Measurements from ENCODE around the gene SMTNL1.

SMTNL1 gene

DNA sequence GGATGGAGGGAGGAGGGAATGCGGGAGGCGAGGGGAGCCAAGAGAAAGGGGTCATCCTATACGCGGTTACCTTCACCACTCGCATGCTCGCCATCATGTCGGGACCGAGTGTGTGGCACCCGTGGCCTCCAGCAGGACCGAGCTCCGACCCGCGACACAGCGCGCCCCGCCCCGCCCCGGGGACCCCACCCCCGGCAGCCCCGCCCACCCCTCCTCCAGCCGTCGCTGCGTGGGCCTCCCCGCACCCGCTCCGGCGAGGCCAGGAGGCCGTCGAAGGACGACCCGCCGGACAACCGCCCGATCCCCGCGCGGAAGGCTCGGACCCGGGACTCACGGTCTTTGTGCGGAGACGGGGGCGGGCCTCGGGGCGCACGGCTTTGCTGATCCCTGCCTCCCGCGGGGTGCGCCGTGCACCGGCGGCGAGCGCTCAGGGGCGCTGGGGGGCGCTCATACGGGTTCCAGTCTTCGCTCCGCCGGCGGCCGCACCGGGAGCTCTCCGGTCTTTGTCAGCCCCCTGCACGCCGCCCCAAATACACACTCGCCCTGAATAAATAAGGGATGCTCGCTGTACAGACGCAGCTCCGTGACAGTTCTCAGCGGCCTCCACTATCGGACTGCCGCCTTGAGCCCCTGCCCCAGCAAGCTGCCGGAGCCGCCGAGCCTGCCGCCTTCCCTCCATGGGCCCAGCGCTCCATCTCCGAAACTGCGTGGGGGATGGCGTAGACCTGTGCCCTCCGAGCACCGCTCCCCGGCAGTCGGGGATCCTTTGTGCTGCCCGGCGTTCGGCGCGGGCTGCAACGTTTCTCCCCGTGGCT lies 30.3 kb downstream of the SMTNL1 start, which contains the start of gene UBE2L6:
Gene UBE2L6 (minus strand): TSS at position 158 of the 815 bp plus-strand sequence. CDS start 61 bp downstream, at position 97.
- Mint-ChIP-seq H3K9me3 (no peaks in the 10 kb centered on the region), H3K4me3 (peak within 1 kb of the TSS; percentile 91), H3K27ac (peak within 1 kb of the TSS; percentile 82), H3K4me1 (ENCODE audit: low read depth) (peaks cover 68% of the 10 kb centered on the region), H3K27me3 (no peaks in the 10 kb centered on the region), H3K36me3 (ENCODE audit: low read depth) (peaks cover 28% of the 10 kb centered on the region)
- intact Hi-C loops (cut with micrococcal nuclease), result loop anchor here (1.0 to 2.0 kb wide), 2 partner anchors 37 to 74 kb away; partner anchors contain the start of gene TIMM10

DNA sequence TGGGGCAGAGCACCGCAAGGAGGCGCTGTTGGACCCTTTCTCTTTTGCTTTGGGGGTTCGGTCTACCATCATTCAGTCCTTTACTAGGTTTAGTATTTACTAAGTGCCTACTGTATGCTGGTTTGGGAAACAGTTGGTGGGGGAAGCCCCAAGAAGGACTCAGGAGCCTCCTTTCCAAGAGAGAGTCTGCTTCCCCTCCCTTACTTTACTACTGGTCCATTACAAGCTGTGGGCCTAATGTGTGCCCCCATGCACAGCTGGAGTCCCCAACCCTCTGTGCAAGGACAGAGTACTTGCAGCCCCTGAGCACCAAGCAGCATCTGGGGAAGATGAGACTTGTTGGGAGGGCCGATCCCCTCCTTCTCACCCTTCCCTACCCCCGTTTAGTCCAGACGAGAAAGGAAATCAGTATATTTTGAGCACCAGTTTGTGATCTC lies 31.0 kb downstream of the SMTNL1 start:
- peak overlapping the region; percentile 91 for H3K4me3 Mint-ChIP-seq
- H3K4me1 Mint-ChIP-seq (ENCODE audit: low read depth), result peaks cover 66% of the 10 kb centered on the region
- H3K36me3 Mint-ChIP-seq (ENCODE audit: low read depth), result peaks cover 22% of the 10 kb centered on the region
- H3K27me3 Mint-ChIP-seq, result no peaks in the 10 kb centered on the region
- H3K9me3 Mint-ChIP-seq, result no peaks in the 10 kb centered on the region
- H3K27ac Mint-ChIP-seq, result peak overlapping the region; percentile 82
- intact Hi-C loops (cut with micrococcal nuclease), result loop anchor here (1.0 kb wide), 1 partner anchor 73 kb away; no protein-coding TSS in a partner anchor

DNA sequence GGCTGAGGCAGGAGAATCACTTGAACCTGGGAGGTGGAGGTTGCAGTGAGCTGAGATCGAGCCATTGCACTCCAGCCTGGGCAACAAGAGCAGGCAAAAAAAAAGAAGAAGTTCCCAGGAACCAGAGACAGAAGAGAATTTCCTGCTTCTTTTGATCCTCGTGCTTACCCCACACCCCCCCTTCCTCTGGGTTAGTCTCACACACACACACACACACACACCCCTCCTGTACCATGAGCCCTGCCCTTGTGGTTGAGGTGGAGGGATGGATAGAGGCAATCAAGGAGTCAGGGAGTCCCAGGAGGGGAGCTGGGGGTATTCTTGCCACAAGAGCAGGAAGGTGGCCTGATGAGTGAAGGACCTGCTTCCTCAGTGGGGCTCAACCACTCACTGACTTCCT lies 34.2 kb downstream of the SMTNL1 start:
- Mint-ChIP-seq H3K4me3 (peak overlapping the region; percentile 53), H3K27ac (peak overlapping the region; percentile 65), H3K36me3 (ENCODE audit: low read depth) (peaks cover 13% of the 10 kb centered on the region), H3K9me3 (no peaks in the 10 kb centered on the region), H3K4me1 (ENCODE audit: low read depth) (peaks cover 48% of the 10 kb centered on the region), H3K27me3 (peaks cover 2% of the 10 kb centered on the region)
- intact Hi-C loops (cut with micrococcal nuclease), result no loop called here

DNA sequence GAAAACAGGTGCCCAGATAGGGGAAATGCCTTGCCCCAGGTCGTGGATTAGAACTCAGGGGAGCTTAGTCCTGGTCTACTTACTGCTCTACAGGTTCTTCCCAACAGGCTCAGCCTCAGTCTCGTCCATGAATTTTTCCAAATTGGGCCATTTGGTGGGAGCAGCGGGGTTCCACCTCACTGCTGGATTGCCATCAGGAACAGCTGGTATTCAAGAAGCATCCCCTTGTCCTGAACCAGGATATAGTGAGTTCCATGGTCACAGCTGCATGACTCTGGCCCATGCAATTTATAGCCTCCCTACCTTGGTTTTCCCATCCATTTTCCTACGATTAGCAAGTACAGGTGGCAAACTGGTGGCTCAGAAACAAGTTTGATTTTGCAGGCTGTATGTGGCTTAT lies 36.7 kb downstream of the SMTNL1 start:
- Mint-ChIP-seq H3K27me3 (peaks cover 2% of the 10 kb centered on the region), H3K9me3 (no peaks in the 10 kb centered on the region), H3K4me3 (no peak overlapping the region), H3K4me1 (ENCODE audit: low read depth) (peaks cover 30% of the 10 kb centered on the region), H3K27ac (no peak overlapping the region), H3K36me3 (ENCODE audit: low read depth) (no peaks in the 10 kb centered on the region)
- intact Hi-C loops (cut with micrococcal nuclease), result no loop called here

DNA sequence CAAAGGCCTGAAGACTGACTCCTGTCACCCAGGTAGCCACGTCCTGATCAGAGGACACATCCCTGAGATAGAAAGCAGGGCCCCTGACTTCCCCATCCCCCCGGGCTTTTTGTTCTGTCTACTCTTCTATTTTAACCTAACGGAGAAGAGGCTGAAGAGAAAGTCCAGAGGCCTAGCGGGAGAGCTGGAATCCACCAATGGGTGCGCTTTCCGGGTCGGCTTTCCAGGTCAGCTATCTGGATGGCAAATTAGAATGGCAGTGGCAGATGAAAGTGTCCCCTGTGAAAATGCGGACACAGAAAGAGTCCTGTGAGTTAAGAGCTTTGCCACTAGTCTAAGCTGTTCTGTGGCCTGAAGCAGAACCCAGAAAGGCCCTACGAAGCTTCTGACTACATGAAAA lies 46.9 kb downstream of the SMTNL1 start:
- peaks cover 20% of the 10 kb centered on the region for H3K4me1 Mint-ChIP-seq (ENCODE audit: low read depth)
- H3K4me3 Mint-ChIP-seq, result no peak overlapping the region
- H3K27ac Mint-ChIP-seq, result no peak overlapping the region
- no peaks in the 10 kb centered on the region for H3K9me3 Mint-ChIP-seq
- H3K36me3 Mint-ChIP-seq (ENCODE audit: low read depth), result no peaks in the 10 kb centered on the region
- intact Hi-C loops (cut with micrococcal nuclease), result no loop called here
- H3K27me3 Mint-ChIP-seq, result no peaks in the 10 kb centered on the region

DNA sequence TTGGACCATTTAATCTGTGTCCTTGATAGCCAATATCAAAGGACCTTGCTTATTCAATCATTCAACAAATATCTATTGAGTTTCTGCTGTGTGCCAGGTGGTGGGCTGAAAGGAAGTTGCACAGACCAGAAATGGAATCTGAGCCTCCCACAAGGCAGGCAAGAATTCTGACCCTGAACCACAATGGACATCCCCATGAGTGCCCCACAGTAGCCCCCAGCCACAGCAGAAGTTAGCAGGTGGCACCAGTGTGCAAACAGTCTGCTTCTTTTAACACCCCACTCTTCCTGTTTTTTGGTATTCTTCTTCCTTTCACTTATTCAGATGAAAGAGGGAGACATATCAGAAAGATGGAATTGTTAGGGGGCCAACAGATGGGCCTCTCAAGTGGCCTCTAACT lies 47.9 kb downstream of the SMTNL1 start:
- H3K4me1 Mint-ChIP-seq (ENCODE audit: low read depth), result peaks cover 20% of the 10 kb centered on the region
- H3K27ac Mint-ChIP-seq, result no peak overlapping the region
- no peaks in the 10 kb centered on the region for H3K9me3 Mint-ChIP-seq
- intact Hi-C loops (cut with micrococcal nuclease), result no loop called here
- H3K4me3 Mint-ChIP-seq, result no peak overlapping the region
- no peaks in the 10 kb centered on the region for H3K36me3 Mint-ChIP-seq (ENCODE audit: low read depth)
- no peaks in the 10 kb centered on the region for H3K27me3 Mint-ChIP-seq

DNA sequence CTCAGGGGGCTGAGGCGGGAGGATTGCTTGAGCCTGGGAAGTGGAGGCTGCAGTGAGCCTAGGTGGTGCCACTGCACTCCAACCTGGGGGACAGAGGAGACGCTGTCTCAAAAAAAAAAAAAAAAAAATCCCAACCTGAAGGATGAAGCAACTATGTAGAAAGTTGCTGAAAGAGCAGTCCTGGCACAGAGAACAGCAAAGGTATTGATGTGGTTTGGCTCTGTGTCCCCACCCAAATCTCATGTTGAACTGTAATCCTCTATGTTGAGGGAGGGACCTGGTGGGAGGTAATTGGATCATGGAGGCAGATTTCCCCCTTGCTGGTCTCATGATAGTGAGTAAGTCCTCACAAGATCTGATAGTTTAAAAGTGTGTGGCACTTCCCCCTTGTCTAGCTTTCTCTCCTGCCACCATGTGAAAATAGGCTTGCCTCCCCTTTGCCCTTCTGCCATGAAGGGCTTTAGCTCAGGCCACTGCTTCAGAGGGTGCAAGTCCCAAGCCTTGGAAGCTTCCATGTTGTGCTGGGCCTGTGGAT lies 49.4 kb downstream of the SMTNL1 start:
- Mint-ChIP-seq H3K27ac (no peak overlapping the region), H3K36me3 (ENCODE audit: low read depth) (no peaks in the 10 kb centered on the region), H3K4me1 (ENCODE audit: low read depth) (peaks cover 20% of the 10 kb centered on the region), H3K9me3 (no peaks in the 10 kb centered on the region), H3K4me3 (no peak overlapping the region), H3K27me3 (no peaks in the 10 kb centered on the region)
- intact Hi-C loops (cut with micrococcal nuclease), result no loop called here

DNA sequence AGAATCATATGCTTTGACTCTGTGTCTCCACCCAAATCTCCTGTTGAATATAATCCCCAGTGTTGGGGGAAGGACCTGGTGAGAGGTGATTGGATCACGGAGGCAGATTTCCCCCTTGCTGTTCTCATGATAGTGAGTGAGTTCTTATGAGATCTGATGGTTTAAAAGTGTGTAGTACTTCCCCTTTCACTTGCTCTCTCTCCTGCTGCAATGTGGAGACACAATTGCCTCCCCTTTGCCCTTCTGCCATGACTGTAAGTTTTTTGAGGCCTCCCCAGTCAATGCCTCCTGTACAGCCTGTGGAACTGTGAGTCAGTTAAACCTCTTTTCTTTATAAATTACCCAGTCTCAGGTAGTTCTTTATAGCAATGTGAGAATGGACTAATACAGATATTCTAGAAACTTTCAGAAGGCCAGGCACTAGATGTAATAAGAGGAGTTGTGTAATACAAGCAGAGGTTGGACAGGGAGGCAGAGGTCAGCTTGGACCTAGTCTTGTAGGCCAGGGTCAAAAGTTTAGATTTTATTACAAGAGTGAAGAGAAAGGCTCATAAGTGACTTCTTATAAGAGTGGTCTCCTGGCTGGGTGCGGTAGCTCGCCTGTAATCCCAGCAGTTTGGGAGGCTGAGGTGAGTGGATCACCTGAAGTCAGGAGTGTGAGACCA lies 50.8 kb downstream of the SMTNL1 start:
- intact Hi-C loops (cut with micrococcal nuclease), result no loop called here
- no peak overlapping the region for H3K4me3 Mint-ChIP-seq
- no peaks in the 10 kb centered on the region for H3K9me3 Mint-ChIP-seq
- peaks cover 20% of the 10 kb centered on the region for H3K4me1 Mint-ChIP-seq (ENCODE audit: low read depth)
- H3K27me3 Mint-ChIP-seq, result peaks cover 2% of the 10 kb centered on the region
- peak overlapping the region; percentile 61 for H3K27ac Mint-ChIP-seq
- no peaks in the 10 kb centered on the region for H3K36me3 Mint-ChIP-seq (ENCODE audit: low read depth)

DNA sequence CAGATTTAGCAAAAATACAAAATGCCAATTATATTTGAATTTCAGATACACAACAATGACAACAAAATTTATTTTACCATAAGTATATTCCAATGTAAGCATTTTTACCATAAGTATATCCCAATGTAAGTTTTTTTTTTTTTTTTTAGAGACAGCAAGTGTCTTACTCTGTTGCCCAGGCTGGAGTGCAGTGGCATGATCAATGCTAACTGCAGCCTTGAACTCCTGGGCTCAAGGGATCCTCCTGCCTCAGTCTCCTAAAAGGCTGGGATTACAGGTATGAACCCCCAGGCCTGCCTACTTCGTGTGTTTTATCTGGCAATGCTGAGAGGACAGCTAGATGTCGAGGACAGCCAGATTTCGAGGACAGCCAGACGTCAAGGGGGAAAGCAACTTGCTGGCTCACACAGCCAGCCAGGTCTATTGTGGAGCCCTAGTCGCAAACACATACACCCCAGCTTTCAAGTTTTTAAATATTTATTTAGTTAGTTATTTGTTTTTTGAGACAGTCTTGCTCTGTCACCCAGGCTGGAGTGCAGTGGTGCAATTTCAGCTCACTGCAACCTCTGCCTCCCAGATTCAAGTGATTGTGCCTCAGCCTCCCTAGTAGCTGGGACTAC lies 59.0 kb downstream of the SMTNL1 start:
- no peaks in the 10 kb centered on the region for H3K36me3 Mint-ChIP-seq (ENCODE audit: low read depth)
- H3K27me3 Mint-ChIP-seq, result peaks cover 22% of the 10 kb centered on the region
- no peaks in the 10 kb centered on the region for H3K9me3 Mint-ChIP-seq
- intact Hi-C loops (cut with micrococcal nuclease), result no loop called here
- peaks cover 27% of the 10 kb centered on the region for H3K4me1 Mint-ChIP-seq (ENCODE audit: low read depth)
- H3K4me3 Mint-ChIP-seq, result no peak overlapping the region
- no peak overlapping the region for H3K27ac Mint-ChIP-seq

DNA sequence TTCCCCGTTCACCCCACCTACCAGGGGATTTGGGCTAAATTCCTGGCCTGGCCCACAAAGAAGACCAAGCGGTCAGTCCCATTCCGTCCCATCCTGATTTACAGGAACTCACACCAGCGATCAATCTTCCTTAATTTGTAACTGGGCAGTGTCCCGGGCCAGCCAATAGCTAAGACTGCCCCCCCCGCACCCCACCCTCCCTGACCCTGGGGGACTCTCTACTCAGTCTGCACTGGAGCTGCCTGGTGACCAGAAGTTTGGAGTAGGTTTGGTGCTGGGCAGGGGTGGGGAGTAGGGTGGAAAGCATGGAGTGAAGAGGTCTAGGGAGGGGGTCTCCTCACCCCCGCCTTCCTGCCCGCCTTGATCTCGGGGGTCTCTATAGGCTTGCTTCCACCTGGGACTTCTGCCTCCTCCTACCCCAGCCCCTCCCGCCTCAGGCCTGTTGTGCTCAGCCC lies 60.1 kb downstream of the SMTNL1 start, which contains the start of gene SERPING1:
Gene SERPING1 (plus strand): TSS at position 225 of the 455 bp plus-strand sequence. CDS start 586 bp downstream, outside the sequence.
- peaks cover 22% of the 10 kb centered on the region for H3K27me3 Mint-ChIP-seq
- peak within 1 kb of the TSS; percentile 63 for H3K4me3 Mint-ChIP-seq
- intact Hi-C loops (cut with micrococcal nuclease), result no loop called here

DNA sequence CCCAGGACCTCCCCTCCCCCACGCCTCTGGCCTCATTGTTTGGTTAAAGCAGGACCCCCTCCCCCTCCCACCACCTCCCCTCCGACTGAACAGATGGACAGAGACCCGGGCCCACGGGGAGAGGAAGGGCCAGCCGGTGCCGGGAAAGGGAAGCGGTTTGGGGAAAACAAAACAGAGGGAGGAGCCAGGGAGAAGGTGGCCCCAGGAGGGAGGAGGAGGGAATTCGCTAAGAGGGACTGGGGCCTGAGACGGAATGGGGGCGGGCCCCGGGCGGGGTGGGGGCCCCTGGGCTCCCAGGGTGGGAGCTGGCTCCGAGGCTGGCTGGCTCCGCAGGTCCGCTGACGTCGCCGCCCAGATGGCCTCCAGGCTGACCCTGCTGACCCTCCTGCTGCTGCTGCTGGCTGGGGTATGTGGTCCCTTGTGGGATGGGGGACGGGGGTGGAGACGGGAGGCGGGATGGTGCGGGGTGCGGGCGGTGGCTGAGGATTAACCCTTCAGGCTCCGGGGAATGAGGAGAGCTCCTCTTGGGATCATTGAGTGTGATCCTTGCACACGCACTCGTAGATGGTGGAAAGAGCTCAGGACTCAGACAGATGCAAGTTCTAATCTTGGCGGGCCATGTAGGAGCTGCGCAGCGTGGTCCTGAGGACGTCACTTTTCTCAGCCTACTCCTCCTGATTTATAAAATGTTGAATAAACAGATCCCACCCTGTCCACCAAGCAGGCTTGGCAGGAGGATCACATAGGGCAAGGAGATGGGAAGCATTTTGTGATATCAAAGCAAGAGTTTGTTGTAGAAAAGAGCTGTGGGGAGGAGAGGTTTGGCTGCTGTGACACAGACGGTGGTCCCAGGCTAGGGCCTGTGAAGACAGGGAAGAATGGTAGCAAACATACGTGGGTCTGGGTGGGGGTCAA lies 60.8 kb downstream of the SMTNL1 start:
- peak overlapping the region; percentile 62 for H3K27ac Mint-ChIP-seq
- peaks cover 20% of the 10 kb centered on the region for H3K27me3 Mint-ChIP-seq
- H3K9me3 Mint-ChIP-seq, result no peaks in the 10 kb centered on the region
- H3K4me1 Mint-ChIP-seq (ENCODE audit: low read depth), result peaks cover 27% of the 10 kb centered on the region
- H3K4me3 Mint-ChIP-seq, result peak overlapping the region; percentile 63
- H3K36me3 Mint-ChIP-seq (ENCODE audit: low read depth), result no peaks in the 10 kb centered on the region
- intact Hi-C loops (cut with micrococcal nuclease), result no loop called here

More for the DNA sequence above, 60.1 kb downstream of the SMTNL1 start, which contains the start of gene SERPING1:
- no peaks in the 10 kb centered on the region for H3K9me3 Mint-ChIP-seq
- peaks cover 27% of the 10 kb centered on the region for H3K4me1 Mint-ChIP-seq (ENCODE audit: low read depth)
- no peaks in the 10 kb centered on the region for H3K36me3 Mint-ChIP-seq (ENCODE audit: low read depth)
- H3K27ac Mint-ChIP-seq, result peak within 1 kb of the TSS; percentile 62

DNA sequence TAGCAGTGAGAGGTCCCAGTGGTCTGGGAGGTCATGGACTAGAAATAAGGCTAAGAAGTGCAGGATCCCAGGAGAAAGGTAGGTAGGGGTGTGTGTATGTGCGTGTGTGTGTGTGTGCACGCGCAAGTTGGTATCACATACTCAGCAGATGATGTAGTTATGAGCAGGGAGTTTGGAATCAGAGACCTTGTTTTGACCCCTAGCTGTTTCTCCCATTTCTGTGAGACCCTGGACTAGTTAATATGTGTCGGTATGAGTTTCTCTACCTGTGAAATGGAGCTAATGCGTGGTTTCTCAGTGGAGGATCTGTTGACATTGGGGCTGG lies 61.4 kb downstream of the SMTNL1 start:
- intact Hi-C loops (cut with micrococcal nuclease), result no loop called here
- peaks cover 27% of the 10 kb centered on the region for H3K4me1 Mint-ChIP-seq (ENCODE audit: low read depth)
- H3K36me3 Mint-ChIP-seq (ENCODE audit: low read depth), result no peaks in the 10 kb centered on the region
- no peak overlapping the region for H3K27ac Mint-ChIP-seq
- H3K27me3 Mint-ChIP-seq, result peaks cover 20% of the 10 kb centered on the region
- H3K9me3 Mint-ChIP-seq, result no peaks in the 10 kb centered on the region
- no peak overlapping the region for H3K4me3 Mint-ChIP-seq

DNA sequence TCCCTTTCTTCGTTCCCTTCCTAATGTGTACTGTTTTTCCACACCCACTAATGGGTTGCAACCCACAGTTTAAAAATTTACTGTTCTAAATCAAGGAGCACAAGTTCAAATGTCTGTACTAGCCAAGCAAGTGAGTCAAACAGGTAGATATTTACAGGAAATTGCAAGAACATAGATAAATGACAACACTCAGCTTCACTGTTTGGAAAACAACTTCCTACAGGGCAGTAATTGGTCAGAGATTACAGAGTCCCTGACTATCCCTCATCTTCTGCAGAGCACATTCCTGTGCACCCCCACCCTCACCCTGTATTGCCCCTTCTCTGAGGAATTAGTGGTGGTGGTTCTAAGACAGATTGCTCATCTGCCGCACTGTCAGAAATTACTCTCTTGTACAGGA lies 62.0 kb downstream of the SMTNL1 start:
- Mint-ChIP-seq H3K27me3 (peaks cover 15% of the 10 kb centered on the region), H3K36me3 (ENCODE audit: low read depth) (no peaks in the 10 kb centered on the region), H3K4me3 (no peak overlapping the region), H3K9me3 (no peaks in the 10 kb centered on the region), H3K27ac (no peak overlapping the region), H3K4me1 (ENCODE audit: low read depth) (peaks cover 27% of the 10 kb centered on the region)
- intact Hi-C loops (cut with micrococcal nuclease), result no loop called here
